Endodermal cell (in vitro differentiated cells): ENCODE data around the gene TREML2. TPM values are rescaled to one million over a fixed set of nuclear protein-coding genes. Genes with fewer than 3 reads are reported as not detected.

Source experiments
- DNase-seq: peaks from one replicate; pipeline ENCODE4 v3.0.0-alpha.2; 2017
- H3K27ac ChIP-seq: 2 replicates; pipeline ENCODE4 v1.5.1; 2013; ENCODE audit warnings: mild to moderate bottlenecking, low read depth, low read length, moderate library complexity
- H3K27me3 ChIP-seq: 2 replicates; pipeline ENCODE4 v1.6.1; 2013; ENCODE audit warnings: mild to moderate bottlenecking, low read length, moderate library complexity; ENCODE audit not compliant: insufficient read depth, control insufficient read depth, poor library complexity, severe bottlenecking
- H3K36me3 ChIP-seq: 2 replicates; pipeline ENCODE4 v1.7.0; 2013; ENCODE audit warnings: mild to moderate bottlenecking, low read length, moderate library complexity; ENCODE audit not compliant: control insufficient read depth, insufficient read depth
- H3K4me1 ChIP-seq: one replicate; pipeline ENCODE4 v1.7.0; 2013; ENCODE audit warnings: low read length; ENCODE audit not compliant: control insufficient read depth, insufficient read depth
- H3K4me3 ChIP-seq: 2 replicates; pipeline ENCODE4 v1.5.1; 2013; ENCODE audit warnings: mild to moderate bottlenecking, low read length, moderate library complexity
- H3K9ac ChIP-seq: 2 replicates; pipeline ENCODE4 v1.6.1; 2013; ENCODE audit warnings: mild to moderate bottlenecking, low read length, moderate library complexity; ENCODE audit not compliant: poor library complexity, severe bottlenecking; ENCODE audit errors: extremely low read depth
- H3K9me3 ChIP-seq: 2 replicates; pipeline ENCODE4 v1.6.1; 2013; ENCODE audit warnings: mild to moderate bottlenecking, low read length, moderate library complexity; ENCODE audit not compliant: control insufficient read depth
- H3K27ac Mint-ChIP-seq: 2 replicates; pipeline ENCODE4 v1.8.0; 2020; ENCODE audit warnings: mixed read lengths
- H3K27me3 Mint-ChIP-seq: 2 replicates; pipeline ENCODE4 v1.8.0; 2021; ENCODE audit warnings: mild to moderate bottlenecking, mixed read lengths; ENCODE audit not compliant: insufficient read depth
- H3K36me3 Mint-ChIP-seq: 2 replicates; pipeline ENCODE4 v1.8.0; 2020; ENCODE audit warnings: low read depth, mixed read lengths
- H3K4me1 Mint-ChIP-seq: 2 replicates; pipeline ENCODE4 v1.8.0; 2020; ENCODE audit warnings: mixed read lengths
- H3K4me3 Mint-ChIP-seq: 2 replicates; pipeline ENCODE4 v1.8.0; 2020; ENCODE audit warnings: mild to moderate bottlenecking, moderate library complexity, mixed read lengths
- H3K9me3 Mint-ChIP-seq: 2 replicates; pipeline ENCODE4 v1.8.0; 2020; ENCODE audit warnings: mild to moderate bottlenecking, mixed read lengths
- WGBS, 2 experiments: methylation state at CpG; one replicate each; pipeline versions ENCODE4 v1.1.5 to v1.1.7; 2013; ENCODE audit warnings: missing lambda C conversion rate in 2 of 2, mixed read lengths in 1 of 2; ENCODE audit not compliant: insufficient coverage in 1 of 2, insufficient read length in 1 of 2; 5-methylcytosine and 5-hydroxymethylcytosine counted together
- total RNA-seq, 2 donors: library from RNA; stranded (reverse); fragmentation: NEBNext Ultra II Directional in 1 of 2; extraction: Animal tissue kit (Norgen Biotek cat#: 25700) in 1 of 2; gene quantifications; 2 replicates in 1 of 2; 3 replicates in 1 of 2; pipeline ENCODE4 v1.2.1, GENCODE V29; 2021
- TF ChIP-seq, protein P1 (sequence below): fragments of 200-600 bp; sonication (generic); conservative IDR thresholded peaks from 2 replicates; pipeline ENCODE4 v1.5.0; 2021; ENCODE audit warnings: antibody characterized with exemption, mild to moderate bottlenecking

Gene TREML2
- total RNA-seq, 2 donors from 2014 or later, result not detected

DNA sequence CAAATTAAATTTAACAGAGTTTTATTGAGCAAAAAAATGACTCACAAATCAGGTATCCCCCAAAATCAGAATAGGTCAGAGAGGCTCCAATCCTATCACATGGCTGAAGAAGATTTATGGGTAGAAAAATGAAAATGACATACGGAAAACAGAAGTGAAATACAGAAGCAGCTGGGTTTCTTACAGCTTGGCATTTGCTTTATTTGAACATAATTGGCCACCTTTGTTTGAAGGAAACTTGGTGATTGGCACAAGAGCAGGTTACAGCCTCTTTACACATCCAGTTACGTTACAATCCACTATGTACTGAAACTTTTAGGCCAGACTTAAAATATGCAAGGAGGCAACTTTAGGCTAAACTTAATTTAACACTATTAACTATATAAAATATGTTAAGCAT lies 26.3 kb downstream of the TREML2 start:
- no peak overlapping the region for H3K27ac Mint-ChIP-seq
- WGBS, 2 experiments, result 88 to 91% methylated on average over 1 to 2 of the region's 2 CpGs
- no peaks in the 10 kb centered on the region for H3K36me3 Mint-ChIP-seq
- no peaks in the 10 kb centered on the region for H3K9me3 ChIP-seq
- H3K36me3 ChIP-seq, result no peaks in the 10 kb centered on the region
- TF ChIP-seq, protein P1, sequence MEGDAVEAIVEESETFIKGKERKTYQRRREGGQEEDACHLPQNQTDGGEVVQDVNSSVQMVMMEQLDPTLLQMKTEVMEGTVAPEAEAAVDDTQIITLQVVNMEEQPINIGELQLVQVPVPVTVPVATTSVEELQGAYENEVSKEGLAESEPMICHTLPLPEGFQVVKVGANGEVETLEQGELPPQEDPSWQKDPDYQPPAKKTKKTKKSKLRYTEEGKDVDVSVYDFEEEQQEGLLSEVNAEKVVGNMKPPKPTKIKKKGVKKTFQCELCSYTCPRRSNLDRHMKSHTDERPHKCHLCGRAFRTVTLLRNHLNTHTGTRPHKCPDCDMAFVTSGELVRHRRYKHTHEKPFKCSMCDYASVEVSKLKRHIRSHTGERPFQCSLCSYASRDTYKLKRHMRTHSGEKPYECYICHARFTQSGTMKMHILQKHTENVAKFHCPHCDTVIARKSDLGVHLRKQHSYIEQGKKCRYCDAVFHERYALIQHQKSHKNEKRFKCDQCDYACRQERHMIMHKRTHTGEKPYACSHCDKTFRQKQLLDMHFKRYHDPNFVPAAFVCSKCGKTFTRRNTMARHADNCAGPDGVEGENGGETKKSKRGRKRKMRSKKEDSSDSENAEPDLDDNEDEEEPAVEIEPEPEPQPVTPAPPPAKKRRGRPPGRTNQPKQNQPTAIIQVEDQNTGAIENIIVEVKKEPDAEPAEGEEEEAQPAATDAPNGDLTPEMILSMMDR, result no peak
- no peaks in the 10 kb centered on the region for H3K27me3 Mint-ChIP-seq
- no peak overlapping the region for H3K4me3 ChIP-seq
- peaks cover 31% of the 10 kb centered on the region for H3K4me1 Mint-ChIP-seq
- H3K27me3 ChIP-seq, result no peaks in the 10 kb centered on the region
- H3K27ac ChIP-seq, result no peak overlapping the region
- peaks cover 9% of the 10 kb centered on the region for H3K4me1 ChIP-seq
- no peak for DNase-seq
- no peak overlapping the region for H3K9ac ChIP-seq
- H3K9me3 Mint-ChIP-seq, result peaks cover 12% of the 10 kb centered on the region
- H3K4me3 Mint-ChIP-seq, result no peak overlapping the region

DNA sequence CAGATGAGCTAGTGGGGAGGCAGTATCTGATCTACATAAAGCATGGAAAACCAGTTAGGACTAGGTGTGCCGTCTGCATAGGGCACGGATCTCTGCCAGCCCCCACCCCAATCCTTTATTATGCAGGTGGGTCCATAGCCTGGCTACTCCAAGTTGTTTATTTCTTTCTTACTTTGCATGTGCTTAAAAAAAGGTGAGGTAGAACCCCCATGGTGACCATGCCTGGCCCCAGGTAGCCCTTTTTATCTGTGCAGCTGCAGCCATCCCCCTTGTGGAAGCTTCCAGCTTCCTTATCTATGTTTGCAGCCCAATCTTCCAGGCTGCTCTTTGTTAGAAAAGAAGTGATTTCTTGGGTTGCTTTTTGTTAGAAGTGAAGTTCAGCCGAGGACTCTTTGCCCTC lies 29.0 kb downstream of the TREML2 start:
- peak overlapping the region; percentile 74 for H3K27ac Mint-ChIP-seq
- Histone ChIP-seq H3K9me3 (no peaks in the 10 kb centered on the region), H3K27me3 (no peaks in the 10 kb centered on the region), H3K27ac (no peak overlapping the region), H3K9ac (no peak overlapping the region), H3K4me1 (peaks cover 9% of the 10 kb centered on the region), H3K36me3 (no peaks in the 10 kb centered on the region), H3K4me3 (no peak overlapping the region)
- peak overlapping the region; percentile 6 for H3K4me3 Mint-ChIP-seq
- DNase-seq, result peak; percentile 88
- peaks cover 30% of the 10 kb centered on the region for H3K4me1 Mint-ChIP-seq
- H3K9me3 Mint-ChIP-seq, result peaks cover 12% of the 10 kb centered on the region
- no peaks in the 10 kb centered on the region for H3K27me3 Mint-ChIP-seq
- TF ChIP-seq, protein P1, result peak; percentile 53
- no peaks in the 10 kb centered on the region for H3K36me3 Mint-ChIP-seq
- WGBS, 2 experiments, result 11% methylated on average over 2 of the region's 3 CpGs; no CpG with 5 or more reads in 1 of the 2 experiments

DNA sequence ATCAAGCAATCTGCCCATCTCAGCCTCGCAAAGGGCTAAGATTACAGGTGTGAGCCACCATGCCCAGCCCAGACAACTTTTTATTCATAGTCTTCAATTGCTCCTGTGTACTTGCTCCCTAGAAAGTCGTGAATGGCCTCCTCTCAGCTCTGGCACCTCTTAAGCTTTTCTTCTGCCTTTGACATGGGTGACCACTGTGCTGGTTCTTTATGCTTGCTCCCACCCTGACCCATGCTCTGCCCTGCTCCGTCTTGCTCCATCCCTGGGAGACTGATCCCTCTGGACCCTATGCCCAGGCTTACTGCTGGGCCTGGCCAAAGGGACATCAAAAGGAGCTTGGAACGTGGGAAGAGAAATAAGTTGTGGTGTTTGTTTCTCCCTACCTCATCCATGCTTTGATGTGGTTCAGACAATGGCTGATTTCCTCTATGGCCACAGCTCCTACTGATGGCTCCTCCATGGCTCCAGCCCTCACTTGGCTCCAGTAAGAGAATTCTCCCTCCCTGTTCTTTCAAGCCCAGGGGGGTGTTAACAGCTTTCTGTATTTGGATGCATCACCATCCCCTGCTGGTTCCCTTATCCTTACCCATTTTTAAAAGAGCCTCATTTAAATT lies 30.3 kb downstream of the TREML2 start:
- Histone ChIP-seq H3K4me3 (no peak overlapping the region), H3K27me3 (no peaks in the 10 kb centered on the region), H3K9me3 (no peaks in the 10 kb centered on the region), H3K4me1 (peaks cover 9% of the 10 kb centered on the region), H3K9ac (no peak overlapping the region), H3K36me3 (no peaks in the 10 kb centered on the region), H3K27ac (no peak overlapping the region)
- H3K27ac Mint-ChIP-seq, result peak overlapping the region; percentile 13
- no peaks in the 10 kb centered on the region for H3K27me3 Mint-ChIP-seq
- H3K9me3 Mint-ChIP-seq, result peaks cover 12% of the 10 kb centered on the region
- WGBS, 2 experiments, result 75 to 93% methylated on average over 1 to 4 of the region's 4 CpGs
- peak; percentile 67 for DNase-seq
- peaks cover 24% of the 10 kb centered on the region for H3K4me1 Mint-ChIP-seq
- TF ChIP-seq, protein P1, result no peak
- no peaks in the 10 kb centered on the region for H3K36me3 Mint-ChIP-seq
- H3K4me3 Mint-ChIP-seq, result no peak overlapping the region
